GM19467 (cell line): ENCODE results near the gene METRN.
"Not testable (repeated sequence)": the region's sequence is repeated elsewhere in the genome, so short reads cannot be mapped to it uniquely, and the experiment has no call there.

Experiments
- ATAC-seq: cut with Tn5 transposase; IDR thresholded peaks from one replicate; pipeline ENCODE4 v1.9.1; 2021; ENCODE audit warnings: mild to moderate bottlenecking, moderate library complexity; ENCODE audit not compliant: unreplicated experiment

Gene METRN

GRCh38 chr16:691242-691641 is 23.7 kb upstream of the METRN start:
- not testable (repeated sequence) for ATAC-seq

- no peak for ATAC-seq
Observed at GRCh38 chr16:692356-693108, 22.4 kb upstream of the METRN start.

- ATAC-seq = no peak
Observed at GRCh38 chr16:693364-693763, 21.6 kb upstream of the METRN start.

DNA sequence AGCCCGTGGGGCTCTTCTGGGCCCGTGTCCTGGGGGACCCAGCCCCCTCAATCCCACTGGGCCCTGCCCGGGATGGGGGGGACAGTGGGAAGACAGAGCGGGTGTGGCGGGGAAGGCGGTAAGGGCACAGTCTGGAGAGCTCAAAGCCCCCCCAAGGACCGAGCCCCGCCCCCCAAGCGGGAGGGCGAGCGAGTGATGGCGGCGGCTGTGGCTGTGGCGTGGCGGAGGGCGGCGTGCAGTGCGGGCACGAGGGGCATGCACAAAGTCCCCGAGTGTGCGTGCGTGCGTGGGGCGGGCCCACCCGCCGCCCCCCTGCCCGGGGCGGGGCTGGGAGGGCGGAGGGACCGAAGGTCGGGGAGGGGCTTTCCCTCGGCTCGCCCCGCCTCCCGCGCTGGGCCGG is 21.2 kb upstream of the METRN start:
- no peak for ATAC-seq

GRCh38 chr16:694187-694862 is 20.6 kb upstream of the METRN start:
- ATAC-seq = no peak

- ATAC-seq = no peak
Observed at GRCh38 chr16:694863-695354, 20.0 kb upstream of the METRN start.

GRCh38 chr16:695355-696089 is 19.4 kb upstream of the METRN start:
- no peak for ATAC-seq

GRCh38 chr16:698911-699671 is 15.8 kb upstream of the METRN start:
- no peak for ATAC-seq

DNA sequence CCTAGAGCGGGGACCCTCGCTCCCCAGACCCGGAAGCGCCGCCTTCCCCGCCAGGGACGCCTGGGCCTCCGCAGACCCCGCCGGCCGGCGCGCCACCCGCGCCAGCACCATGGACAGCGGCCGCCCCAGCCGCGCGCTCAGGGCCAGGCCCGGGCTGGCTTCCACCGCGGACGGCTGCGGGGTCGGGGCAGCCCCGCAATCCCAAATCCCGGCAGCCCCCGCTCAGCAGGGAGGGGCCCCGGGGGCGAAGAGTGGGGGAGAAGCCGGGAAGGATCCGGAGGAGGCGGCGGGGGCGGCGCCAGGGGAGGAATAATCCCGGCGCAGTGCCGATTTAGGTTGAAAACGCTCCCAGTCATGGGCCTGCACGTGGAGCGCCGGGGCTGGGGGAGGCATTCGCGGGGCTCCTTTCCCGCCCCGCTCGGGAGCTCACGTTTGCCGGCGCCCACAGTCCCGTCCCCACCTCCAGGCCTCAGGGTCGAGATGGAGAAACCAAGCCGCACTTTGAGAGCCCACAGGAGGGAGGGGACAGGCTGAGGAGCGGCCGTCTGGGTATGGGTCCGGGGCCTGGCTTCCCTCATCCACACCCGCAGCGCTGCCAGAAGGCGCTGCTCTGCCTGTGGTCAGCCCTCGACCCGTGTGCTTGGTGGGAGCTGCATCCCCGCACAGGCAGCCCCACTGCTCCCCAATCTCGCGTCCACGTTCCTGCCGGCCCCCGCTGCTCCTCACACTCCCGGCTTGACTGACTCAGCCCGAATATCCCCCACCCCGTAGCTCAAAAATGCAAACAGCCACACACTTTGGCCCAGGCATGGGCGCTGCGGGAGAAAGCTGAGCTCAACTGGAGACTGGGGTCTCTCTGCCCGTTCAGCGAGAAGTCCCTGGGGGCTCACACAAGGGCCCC is 14.0 kb upstream of the METRN start:
- ATAC-seq = no peak

GRCh38 chr16:702341-702740 is 12.6 kb upstream of the METRN start:
- ATAC-seq = no peak

DNA sequence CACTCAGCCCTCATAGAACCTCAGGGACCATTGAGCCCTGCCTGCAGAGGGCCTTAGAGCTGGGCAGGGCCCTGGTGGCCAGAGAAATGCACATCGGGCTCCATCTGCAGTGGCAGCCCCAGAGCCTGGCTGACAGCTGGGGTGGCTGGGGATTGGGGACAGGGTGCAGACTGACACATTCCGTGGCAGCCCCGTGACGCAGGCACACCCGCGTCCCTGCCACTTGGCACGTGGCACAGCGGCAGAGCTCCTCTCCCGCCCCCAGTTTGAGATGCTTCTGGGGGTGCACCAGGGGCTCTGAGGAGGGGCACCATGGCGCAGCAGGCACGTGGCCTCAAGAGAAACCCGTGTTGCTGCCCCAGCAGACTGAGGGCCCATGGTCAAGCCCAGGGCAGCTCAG is 11.5 kb upstream of the METRN start:
- ATAC-seq = no peak

DNA sequence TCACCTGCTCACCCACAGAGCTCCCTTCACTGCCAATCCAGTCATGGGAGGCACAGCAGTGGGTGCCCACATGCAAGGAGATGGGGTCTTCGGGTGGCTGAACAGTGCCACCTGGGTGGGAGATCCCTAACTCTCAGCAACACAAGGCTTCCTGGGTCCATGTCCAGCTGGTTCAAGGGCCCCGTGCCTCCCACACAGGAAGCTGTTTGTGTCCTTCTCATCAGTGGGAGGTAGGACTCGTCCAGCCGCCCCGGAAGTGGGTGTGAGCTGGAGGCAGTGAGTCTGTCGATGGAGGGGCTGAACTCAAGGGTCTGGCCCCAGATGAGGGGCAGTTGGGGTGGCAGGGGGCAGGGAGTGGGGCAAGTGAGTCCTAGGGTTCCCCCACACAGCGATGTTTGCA is 10.9 kb upstream of the METRN start:
- no peak for ATAC-seq

DNA sequence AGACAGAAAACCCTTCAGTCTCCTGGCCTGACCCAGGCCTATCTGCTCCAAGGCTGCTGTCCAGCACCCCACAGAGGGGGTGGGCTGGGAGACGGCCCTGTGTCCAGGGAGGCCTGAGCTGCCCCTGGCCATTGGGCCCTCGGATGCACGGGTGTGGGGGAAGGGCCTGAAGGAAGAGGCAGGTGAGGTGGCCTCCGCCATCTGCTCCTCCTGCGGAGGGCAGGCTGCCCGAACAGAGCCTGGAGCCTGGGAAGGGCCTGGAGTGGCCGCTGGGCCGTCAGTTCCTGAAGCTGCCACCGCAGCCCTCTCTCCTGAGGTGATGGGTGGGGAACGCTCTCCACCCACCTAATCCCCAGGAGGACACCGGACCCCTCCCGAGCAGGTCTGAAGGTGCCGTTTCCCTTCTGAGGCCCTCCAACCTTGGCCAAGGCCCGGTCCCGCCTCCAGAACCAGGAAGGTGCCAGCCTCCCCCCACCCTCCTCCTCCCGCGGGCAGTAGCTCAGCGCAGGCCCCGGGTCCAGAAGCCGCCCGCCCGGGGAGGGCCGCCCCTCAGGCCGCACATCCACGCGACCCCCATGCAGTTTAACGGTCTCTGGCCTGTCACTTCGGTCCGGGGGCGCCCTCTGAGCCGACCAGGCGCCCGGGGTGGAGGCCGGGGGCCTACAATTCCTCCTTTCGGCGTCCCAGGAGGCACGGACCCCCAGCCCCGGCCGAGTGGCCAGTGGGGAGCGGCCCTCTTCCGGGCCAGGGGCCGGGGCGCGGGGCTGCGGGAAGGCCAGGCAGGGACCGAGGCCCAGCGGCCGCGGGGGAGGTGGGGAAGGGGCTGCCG is 10.2 kb upstream of the METRN start:
- ATAC-seq = no peak

GRCh38 chr16:705431-706188 is 9.3 kb upstream of the METRN start, which contains the start of gene FBXL16:
FBXL16 (minus strand) TSS chr16:705801; CDS start chr16:697405, 8,396 bp downstream.
- no peak for ATAC-seq

- ATAC-seq = no peak
Observed at GRCh38 chr16:706189-707061, 8.5 kb upstream of the METRN start.

DNA sequence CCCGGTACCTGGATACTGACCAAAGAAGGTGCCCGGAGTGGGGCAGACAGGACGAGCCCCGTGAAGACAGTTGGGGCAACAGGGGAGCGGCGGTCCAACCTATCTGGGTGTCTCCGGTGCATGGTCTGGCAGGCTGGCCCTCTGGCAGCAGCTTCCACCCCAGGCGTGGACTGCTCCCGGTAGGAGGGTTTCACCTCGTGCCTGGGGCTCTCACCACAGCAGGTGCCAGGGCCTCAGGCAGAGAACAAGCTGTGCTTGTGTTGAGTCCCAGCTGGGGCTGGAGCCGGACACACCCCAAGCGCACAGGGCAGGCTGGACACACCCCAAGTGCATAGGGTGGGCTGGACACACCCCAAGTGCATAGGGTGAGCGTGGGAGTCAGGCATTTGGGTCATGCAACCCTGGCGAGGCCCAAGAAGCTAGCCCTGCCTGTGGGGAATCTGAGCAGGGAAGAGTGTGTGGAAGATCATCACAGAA is 7.8 kb upstream of the METRN start:
- ATAC-seq = no peak

DNA sequence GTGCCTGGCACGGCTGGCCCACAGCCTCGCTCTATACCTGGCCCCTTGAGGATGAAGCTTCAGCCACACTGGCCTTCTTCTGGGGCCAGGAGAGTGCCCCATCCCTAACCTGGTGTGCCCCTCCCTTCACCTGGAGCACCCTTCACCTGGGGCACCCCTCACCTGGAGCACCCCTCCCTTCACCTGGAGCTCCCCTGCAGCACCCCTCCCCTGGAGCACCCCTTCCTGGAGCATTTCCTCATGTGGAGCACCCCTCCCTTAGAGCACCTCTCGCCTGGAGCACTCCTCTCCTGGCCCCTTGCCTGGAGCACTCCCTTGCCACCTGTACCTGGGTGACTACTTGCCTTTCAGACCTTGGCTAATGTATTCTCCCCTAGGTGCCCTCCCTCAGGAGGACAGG is 6.9 kb upstream of the METRN start:
- ATAC-seq = no peak
